NCI-H2107 treated with DMSO at 0.1 percent for 48 hours (cell line): ENCODE data around the gene NSF.
"Not testable (repeated sequence)": the region's sequence is repeated elsewhere in the genome, so short reads cannot be mapped to it uniquely, and the experiment has no call there.

Experiments used
- DNase-seq: peaks from one replicate; lab custom pipeline; 2025; ENCODE audit not compliant: unreplicated experiment; lab: John Stamatoyannopoulos, UW

NSF gene

DNA sequence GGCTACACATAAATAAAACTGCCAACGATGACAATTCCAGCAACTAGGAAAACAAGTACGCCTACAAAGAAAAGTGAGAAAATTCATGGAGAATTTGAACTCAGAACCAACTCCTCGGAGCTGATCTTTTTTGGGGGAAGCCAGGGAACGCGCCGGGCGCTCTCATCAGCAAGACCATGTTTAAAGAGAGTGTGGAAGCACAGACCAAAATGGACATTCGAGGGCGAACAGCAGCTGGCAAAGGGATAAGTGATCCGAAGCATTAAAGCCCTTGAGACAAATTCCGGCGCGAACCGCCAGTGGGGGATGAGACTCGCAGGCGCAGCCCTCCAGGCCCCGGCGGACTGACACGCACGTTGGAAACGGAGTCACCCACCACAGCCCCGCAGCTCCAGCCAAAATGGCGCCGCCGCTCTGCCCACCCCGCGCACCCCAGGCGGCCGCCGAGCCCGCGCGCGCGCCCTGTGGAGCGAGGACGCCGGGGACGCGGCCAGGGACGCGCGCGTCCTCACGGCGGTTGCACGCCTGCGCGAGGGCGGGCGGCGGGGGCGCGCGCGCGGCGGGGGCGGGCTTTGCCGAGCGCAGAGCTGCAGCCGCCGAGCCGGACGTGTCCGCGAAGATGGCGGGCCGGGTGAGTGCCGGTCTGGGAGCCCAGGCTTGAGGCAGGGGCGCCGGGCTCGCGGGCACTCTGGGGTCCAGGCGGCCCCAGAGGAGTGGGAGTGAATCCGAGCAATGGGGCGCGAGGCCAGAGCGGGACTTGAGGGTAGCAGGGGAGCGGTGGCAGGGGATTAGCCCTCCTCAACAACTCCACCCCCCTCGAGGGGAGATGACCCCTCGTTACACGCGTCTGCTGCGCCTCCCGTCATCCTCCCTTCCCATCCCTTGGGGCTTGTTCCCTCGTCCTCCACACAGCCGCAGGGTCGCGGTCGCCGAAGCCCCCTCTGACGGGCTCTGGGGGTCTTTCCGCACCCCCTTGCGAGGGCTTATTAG, at the start of gene NSF:
NSF (plus strand) TSS at position 513 of the 990 bp plus-strand sequence; CDS start at position 620, 107 bp downstream.
- not testable (repeated sequence) for DNase-seq

DNA sequence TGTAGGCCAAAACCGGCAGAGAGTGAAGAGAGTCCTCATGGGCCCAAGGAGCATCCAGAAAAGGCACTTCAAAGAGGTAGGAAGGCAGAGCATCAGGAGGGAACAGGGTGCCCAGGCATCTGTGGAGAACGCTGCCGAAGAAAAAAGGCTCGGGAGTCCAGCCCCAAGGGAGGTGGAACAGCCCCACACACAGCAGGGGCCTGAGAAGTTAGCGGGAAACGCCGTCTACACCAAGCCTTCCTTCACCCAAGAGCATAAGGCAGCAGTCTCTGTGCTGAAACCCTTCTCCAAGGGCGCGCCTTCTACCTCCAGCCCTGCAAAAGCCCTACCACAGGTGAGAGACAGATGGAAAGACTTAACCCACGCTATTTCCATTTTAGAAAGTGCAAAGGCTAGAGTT, 41.9 kb upstream of the NSF start:
- DNase-seq, result not testable (repeated sequence)

DNA sequence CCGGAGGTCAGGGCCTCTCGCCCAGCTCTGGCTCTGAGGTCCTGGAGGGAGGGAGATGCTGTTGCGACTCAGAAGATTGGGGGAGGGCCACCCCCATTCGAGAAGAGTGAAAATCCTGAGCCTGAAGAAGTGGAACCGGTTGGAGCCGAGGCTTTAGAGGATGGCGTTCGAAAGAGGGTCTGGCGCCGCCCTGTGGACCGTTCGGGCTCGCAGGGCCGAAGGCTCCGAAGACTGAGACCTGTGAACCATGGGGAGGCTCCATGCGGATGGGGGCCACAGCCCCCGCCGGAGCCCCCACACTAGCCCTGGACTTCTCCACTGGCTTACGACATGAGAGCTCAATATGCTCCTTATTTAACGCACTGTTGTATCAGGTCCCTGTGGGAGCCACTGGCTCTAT, 31.3 kb upstream of the NSF start:
- DNase-seq, result not testable (repeated sequence)

DNA sequence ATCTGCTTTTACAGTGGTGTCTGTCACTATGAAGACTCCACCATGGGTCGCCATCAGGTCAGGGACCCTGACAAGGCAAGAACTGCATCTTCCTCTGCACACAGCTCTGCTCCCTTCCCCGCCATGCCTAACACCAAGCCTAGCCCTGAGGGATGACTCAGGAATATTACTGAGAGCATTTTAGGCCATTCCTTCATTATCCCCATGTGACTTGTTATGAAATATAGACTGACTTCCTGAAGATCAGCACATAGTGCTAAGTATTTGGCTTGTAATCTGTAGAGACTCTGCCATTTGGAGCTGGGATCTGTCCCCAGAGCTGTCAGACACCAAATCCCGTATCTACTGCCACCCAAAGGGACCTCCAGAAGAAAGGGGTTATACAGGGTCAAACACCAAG, 30.4 kb upstream of the NSF start:
- not testable (repeated sequence) for DNase-seq

DNA sequence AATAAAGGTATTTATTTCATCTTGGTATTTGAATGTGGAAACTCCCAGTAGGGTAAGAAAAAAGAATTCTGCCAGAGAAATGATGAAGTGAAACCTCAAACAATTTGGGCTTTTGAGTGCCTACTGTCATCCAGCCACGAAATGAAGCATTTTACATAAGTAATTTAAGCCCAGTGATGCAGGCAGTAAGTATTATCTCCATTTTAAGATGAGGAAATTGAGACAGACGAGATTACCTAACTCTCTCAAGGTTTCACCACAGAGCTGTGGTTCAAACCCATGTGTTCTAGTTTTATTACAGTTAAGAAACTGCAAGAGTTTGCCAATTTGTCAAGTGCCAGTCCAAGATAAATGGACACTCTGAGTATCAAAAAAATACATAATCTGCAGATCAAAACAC, 24.2 kb upstream of the NSF start:
- not testable (repeated sequence) for DNase-seq

DNA sequence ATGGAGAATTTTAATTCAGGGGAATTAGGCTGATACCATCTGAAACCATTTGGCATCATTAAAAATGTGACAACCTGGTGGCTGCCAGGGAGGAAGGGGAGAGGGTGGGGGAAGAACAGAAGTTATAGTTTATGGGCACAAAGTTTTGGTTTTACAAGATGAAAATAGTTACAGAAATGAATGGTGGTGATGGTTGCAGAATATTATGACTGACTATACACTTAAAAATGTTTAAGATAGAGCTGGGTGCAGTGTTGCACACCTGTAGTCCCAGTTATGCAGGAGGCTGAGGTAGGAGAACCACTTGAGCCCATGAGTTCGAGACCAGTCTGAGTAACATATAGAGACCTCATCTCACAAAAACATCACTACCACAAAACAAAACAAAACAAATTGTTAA, 23.5 kb upstream of the NSF start:
- not testable (repeated sequence) for DNase-seq

DNA sequence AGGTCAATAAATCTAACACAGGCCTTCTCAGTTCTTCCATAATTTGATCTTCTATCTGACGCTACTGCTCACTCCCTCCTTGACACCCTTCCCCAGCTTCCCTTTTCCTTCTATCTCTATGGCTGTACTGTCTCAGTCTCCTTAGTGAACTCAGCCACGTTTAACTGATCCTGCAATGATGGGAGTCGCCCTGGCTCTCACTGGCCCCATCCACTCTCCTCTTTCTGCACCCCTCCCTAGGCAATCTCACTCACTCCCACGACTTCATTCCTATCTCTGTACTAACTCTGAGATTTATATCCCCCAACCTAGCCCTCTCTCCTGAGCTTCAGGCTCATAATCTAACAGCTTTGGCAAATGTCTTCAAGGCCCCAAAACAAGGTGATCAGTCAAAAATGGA, 18.7 kb upstream of the NSF start:
- DNase-seq, result not testable (repeated sequence)

DNA sequence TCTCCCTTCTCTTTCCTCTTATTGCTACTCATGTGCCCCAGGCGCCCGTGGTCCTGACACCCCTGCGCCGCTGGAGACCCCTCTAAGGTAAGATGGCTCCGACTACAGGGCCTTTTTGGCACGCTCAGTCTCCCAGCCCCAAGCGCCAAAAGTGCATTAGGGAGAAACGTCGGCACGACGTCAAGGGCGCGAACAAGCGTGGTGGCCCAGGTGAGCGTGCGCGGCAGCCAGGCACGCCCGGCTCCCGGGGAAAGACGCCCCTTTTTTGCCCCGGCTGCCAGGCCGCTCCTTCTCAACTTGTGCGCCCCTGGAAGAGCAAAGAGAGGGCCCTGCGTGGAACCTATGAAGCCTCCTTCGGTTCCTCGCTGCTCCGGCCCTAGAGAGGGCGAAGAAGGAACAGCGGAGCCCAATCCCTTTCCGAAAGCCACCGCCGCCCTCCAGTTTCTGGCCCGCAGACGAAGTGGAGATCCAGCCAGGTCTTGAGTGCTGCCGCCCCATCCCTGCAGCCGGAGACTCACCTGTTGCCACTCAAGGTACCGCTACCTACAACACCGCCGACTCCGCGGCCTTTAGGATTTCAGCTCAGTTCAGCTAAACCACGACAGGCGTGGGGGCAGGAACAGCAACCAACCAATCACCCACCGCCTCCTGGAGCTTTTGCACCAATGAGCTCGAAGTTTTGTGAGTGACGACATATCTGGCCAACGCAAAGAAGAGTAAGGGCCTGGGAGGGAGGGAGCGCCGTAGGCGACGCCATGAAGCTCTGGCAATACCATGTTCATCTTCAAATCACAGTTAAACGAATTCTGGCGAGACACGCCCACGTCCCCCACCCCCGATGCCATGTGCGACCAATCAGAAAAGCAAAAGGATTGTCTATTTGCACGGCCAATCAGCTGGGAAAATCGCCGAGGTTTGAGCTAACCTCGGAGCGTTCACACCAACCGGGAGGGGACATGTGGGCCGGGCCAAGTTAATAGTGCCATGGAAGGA, 11.1 kb upstream of the NSF start, which contains the start of gene ARL17A:
ARL17A (minus strand) TSS at position 609 of the 993 bp plus-strand sequence. CDS start 3,369 bp downstream, outside the sequence.
- not testable (repeated sequence) for DNase-seq

DNA sequence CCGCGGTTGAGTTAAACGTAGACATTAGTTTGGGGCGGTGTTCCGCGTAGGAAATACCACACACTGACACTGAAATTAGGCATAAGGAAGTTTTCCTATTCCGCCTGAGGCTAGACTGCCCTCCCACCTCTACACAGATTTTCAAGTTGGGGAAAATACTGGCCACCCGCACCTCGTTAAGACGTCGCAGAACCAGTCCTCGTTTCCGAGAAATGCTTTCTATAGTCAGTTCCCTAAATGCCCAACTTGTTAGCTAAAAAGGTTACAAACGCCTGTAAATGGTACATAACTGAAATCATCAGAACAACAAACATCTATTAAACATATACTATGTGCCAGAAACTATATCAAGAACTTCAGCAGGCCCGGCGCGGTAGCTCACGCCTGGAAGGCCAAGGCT, 10.4 kb upstream of the NSF start:
- not testable (repeated sequence) for DNase-seq

DNA sequence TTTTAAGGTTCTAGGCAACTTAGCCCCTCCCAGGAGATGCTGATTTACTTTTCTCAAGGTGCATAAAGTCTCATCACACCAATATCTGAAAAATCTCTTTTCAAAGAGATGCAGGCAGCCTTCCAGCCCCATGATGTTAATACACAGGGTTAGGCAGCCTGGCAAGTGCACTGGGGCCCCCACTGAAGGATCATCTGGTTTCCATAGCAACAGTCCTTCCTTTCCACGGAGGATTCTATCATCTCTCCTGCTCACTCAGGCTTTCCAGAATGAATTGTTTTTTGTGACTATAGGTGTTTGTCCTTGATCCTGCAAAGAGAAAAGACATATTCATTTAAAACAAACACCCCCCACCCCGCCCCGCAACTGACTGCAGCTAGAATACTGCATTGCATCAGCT, 5.0 kb upstream of the NSF start:
- not testable (repeated sequence) for DNase-seq

DNA sequence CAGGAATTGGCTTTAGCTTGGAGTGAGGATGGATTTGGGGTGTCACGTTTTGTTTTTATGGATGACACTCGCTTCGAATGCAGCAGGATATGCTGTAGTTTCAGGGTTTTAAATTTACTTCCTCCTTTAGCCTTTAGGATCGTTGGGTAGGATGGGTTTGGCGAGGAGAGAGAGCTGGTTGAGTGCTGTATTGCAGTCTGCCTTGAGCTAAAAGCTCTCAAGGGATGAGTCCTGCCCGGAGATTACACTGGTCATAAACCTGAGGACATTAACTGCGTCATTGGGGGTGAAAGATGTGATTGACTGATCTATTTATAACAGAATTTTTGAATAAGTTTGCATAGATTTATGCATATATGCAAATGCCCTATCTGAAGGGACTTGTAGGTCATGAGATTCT, 863 bp downstream of the NSF start:
- DNase-seq, result not testable (repeated sequence)

DNA sequence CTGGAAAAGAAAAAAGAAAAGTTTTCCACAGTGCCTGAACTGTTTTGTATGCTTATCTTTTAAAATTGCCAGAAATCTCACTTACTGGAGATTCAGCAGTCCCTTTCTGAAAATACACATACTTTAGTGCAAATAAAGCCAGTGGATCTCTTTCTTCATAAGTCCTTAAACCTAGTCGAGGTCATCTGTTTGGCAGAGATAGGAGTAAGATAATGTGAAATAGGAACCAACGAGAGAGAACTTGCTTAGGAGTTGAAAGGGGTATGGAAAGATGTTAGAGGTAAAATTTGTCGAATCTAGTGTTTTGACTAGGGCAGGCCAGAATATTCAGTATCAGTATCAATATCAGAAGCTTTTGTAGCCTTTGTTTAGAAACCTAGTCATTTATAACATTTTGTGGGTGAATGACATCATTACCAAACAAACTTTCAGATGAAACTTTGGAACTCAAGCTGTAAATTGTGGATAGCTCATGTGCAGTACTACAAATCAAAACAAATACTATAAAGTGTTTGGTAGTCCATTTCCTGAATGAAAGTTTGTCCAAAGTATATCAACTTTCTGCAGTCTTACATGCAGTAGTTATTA, 8.0 kb downstream of the NSF start:
- not testable (repeated sequence) for DNase-seq

DNA sequence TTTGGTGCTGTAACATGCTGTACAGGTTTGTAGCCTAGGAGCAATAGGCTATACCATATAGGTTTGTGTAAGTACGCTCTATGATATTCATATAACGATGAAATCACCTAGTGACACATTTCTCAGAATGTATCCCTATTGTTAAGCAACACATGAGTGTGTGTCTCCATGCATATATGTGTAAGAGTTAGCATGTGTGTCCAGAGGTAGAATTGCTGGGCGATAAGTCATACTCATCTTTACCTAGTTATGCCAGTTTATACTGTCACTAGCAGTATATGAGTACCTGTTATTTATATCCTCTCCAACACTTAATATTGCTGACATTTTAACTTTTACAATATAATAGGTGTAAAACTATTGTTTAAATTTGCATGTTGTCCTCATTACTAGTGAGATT, 10.3 kb downstream of the NSF start:
- not testable (repeated sequence) for DNase-seq

DNA sequence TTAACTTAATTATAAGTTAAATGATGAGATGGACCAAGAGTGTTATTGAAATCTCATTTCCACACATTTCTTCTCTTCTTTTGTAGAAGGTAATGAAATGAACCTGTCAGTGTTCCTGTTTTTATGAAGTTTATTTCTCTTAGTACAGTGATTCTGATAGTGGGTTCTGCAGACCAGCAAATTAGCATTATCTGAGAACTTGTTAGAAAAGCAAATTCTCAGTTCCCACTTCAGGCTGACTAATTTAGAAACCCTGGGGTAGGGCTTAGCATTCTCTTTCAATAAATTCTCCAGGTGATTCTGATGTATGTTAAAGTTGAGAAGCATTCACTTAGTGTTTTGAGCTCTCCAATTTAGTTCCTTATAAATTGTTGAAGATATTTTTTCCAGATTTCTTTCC, 12.7 kb downstream of the NSF start:
- DNase-seq, result not testable (repeated sequence)

DNA sequence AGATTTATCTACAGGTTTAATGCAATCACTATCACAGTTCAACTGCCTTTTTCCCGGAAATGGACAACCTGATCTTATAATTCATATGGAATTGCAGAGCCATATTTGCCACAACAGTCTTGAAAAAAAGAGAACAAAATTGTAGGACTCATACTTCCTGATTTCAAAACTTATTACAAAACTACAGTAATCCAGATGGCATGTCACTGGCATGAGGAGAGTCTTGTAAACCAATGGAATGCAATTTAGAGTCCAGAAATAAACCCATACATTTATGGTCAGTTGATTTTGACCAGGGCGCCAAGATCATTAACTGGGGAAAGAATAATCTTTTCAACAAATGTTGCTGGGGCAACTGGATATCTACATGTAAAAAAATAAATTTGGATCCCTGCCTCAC, 20.8 kb downstream of the NSF start:
- DNase-seq, result not testable (repeated sequence)

DNA sequence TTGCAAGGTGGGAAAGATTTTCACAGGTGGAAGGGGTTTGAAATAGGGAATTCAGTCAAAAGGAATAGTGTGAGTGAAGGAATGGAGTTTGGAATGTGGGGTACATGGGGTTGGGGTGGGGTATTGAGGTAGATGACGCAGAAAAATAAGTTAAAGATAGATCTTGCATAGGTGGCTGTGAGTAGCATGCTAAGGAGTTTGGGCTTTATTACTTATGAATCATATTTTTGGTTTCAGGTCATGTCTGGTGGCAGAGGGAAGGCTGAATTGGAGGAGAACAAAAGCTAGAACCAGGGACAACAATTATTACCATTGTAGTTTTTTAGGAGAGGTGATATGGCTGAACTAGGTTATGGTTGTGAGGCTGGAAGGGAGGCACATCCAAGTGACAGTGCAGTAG, 23.4 kb downstream of the NSF start:
- DNase-seq, result not testable (repeated sequence)

DNA sequence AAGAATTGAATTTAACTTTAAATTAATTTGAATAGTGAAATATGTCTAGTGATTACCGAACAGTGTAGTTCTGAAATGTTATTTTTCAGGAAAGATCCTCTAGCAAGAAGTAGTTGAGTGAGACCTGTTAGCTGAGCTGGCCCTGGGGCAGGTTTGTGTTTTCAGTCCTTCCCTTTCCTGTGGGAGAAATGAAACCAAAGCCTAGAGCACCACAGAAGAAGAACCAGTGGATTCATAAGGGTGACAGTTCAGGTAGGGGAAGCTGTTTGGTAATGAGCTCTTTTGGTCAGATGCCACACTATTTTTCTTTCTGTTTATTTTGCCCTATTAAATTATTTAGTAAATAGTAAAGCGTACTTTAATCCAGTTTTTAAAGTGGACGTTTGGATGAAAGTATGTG, 26.7 kb downstream of the NSF start:
- DNase-seq, result not testable (repeated sequence)

DNA sequence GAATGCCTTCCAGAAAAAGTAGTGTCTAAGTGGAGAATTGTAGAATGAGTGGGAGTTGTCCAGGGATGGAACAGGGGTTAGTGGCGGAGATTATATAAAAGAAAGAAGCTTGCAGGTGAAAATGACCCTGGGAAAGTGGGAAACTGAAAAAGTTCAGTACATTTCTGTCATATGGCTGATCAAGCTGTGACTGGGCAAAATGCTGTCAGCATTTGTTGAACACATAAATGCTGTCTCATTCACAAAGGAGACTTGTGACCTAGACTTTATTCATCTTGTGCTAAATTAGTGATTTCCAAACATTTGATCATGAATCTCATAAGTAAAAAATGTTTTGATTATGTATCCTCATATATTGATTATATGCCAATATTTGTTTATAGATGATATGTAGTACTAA, 28.5 kb downstream of the NSF start:
- not testable (repeated sequence) for DNase-seq

DNA sequence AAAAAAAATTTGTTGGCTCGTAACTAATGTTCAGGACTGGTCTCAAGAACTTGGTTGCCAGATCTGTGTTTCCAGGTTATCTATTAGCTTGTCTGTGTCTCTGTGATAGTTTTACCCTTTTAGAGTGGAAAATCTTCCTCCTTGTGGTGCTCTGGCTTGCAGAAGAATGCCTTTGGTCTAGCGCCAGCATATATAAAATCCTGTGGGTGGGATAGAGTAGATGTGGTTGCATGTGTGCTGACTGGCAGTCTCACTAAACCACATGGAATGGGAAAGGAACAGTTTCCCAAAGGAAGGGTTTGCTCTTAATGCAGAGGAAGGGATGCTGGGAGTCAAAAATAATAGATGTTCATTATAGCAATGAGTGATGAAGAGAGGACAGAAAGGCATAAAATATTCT, 33.3 kb downstream of the NSF start:
- not testable (repeated sequence) for DNase-seq

DNA sequence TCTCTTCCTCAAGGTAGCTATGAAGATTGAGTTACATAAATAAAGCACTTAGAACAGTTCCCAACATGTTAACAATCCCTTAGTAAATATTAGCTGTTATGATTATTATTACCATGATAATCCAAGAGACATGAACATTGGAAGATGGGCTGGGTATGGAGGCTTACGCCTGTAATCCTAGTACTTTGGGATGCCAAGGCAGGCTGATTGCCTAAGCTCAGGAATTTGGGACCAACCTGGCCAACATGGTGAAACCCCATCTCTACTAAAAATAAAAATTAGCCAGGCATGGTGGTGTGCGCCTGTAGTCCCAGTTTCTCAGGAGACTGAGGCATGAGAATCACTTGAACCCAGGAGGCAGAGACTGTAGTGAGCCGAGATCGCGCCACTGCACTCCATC, 34.3 kb downstream of the NSF start:
- DNase-seq, result not testable (repeated sequence)

DNA sequence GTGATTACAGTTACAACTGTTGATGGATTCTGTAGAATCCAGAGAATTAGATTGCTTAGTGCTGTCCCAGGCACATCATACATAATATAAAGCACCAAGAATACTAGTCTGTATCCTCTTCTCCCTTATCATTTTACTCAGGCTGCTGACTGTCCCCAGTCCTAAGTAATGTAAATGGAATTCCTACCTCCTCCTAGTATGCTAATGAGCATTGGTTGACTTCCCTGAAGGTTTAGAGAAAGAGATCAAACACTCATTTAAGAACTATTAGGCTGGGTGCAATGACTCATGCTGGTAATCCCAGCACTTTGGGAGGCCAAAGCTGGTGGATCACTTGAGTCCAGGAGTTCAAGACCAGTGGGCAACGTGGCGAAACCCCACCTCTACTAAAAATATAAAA, 37.0 kb downstream of the NSF start:
- not testable (repeated sequence) for DNase-seq
